ENCODE data around the gene VPS51.
A peak's percentile ranks its signal among the peaks of the same experiment; 100 is the strongest.

VPS51 gene

DNA sequence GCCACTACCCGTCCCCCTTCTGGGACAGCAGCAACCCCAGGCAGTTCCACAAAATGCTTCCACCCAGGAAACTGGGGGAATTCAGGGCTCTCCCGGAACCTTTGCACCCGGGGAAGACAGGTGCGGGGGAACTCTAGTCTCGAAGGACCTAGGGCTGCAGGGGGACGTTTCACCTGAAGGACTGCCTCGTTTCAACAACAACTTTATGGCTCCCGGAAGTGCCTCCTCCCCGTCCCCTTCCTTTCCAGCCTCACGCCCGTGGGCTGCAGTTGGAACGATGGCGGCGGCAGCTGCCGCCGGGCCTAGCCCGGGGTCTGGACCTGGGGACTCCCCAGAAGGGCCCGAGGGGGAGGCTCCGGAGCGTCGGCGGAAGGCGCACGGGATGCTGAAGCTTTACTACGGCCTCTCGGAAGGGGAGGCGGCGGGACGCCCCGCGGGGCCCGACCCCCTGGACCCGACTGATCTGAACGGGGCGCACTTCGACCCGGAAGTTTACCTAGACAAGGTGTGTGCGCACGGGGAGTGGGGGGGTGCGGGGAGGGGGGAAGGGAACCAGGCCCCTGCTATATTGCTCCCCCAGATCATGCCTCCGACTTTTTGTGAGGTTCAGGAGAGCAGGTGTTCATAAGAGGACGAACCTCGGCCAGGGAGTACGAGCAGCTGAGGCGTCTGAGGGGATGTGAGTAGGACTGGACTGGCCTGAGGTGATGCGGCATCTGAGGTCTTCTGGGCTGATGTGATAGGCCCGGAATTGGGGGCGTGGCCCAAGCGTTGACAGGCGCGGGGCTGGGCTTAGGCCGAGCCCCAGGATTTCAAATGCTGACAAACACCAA is at the start of gene VPS51:
Gene VPS51 (plus strand): TSS at position 241 of the 833 bp plus-strand sequence. CDS start 37 bp downstream, at position 278.
- Histone ChIP-seq H3K27ac (ENCODE audit: low read length) (peak within 1 kb of the TSS; percentile 74), H3K4me2 (ENCODE audit: low read length) (peak within 1 kb of the TSS; percentile 91), H3K27me3 (ENCODE audit: low read depth, low read length) (no peaks in the 10 kb centered on the region), H3K4me3 (ENCODE audit: low read length) (peak within 1 kb of the TSS; percentile 87), H2AFZ (ENCODE audit: low read depth, low read length) (peak within 1 kb of the TSS; percentile 100), H3K79me2 (ENCODE audit: low read length) (peaks cover 27% of the 10 kb centered on the region), H3K36me3 (replicated peaks; ENCODE audit: low read depth, low read length) (peaks cover 8% of the 10 kb centered on the region), H3K9ac (ENCODE audit: low read length) (peak within 1 kb of the TSS; percentile 86), H4K20me1 (ENCODE audit: insufficient read depth, low read length) (peaks cover 3% of the 10 kb centered on the region; the same call in 1 of the 2 replicates), H3K4me1 (ENCODE audit: low read length) (peaks cover 21% of the 10 kb centered on the region), H3K9me3 (ENCODE audit: insufficient read depth, low read length) (no peaks in the 10 kb centered on the region)
- TF ChIP-seq, protein P1, sequence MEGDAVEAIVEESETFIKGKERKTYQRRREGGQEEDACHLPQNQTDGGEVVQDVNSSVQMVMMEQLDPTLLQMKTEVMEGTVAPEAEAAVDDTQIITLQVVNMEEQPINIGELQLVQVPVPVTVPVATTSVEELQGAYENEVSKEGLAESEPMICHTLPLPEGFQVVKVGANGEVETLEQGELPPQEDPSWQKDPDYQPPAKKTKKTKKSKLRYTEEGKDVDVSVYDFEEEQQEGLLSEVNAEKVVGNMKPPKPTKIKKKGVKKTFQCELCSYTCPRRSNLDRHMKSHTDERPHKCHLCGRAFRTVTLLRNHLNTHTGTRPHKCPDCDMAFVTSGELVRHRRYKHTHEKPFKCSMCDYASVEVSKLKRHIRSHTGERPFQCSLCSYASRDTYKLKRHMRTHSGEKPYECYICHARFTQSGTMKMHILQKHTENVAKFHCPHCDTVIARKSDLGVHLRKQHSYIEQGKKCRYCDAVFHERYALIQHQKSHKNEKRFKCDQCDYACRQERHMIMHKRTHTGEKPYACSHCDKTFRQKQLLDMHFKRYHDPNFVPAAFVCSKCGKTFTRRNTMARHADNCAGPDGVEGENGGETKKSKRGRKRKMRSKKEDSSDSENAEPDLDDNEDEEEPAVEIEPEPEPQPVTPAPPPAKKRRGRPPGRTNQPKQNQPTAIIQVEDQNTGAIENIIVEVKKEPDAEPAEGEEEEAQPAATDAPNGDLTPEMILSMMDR (IDR thresholded peaks at IDR 0.05; ENCODE audit: low read depth, low read length) = no peak
- TF ChIP-seq EZH2phosphoT487 (IDR thresholded peaks at IDR 0.05; ENCODE audit: low read depth) = no peak

DNA sequence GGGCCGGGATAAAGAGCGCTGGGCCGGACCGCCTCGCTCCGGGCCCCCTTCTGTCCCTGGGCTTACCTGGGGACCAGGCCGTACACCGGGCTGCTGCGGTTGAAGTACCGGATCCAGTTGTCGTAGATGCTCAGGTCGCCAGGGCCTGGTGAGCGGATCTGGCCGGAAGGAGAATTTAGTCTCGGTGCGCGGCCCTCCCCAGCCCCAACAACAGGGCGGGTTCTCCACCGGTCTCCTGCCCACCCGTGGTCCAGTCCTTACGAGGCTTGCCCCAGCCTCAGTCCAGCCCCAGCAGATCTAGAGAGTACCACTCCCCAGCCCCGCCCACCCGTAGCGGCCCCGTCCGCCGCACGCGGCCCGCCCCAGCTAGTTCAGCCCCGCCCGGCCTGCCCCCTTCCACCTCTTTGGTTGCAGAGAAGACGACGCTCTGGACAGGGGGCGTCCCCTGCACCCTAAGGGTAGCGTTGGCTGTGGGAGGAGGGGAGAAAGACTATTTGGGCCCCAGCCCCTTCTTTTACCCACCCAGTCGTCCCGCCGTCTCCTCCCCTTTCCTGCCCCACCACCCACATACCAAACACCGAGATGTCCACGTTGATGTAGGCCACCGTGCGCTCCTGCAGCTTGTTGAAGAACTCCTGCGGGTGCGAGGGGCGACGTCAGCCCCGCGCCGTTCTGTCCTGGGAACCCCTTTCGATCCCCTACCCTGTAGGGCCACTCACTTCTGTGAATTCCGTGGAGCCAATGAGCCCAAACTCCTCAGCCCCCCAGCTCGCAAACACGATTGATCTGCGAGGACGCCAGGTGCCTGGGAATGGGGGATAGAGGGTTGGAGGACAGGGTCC is 48.2 kb upstream of the VPS51 start:
- no peak overlapping the region for H2AFZ ChIP-seq (ENCODE audit: low read depth, low read length)
- no peaks in the 10 kb centered on the region for H4K20me1 ChIP-seq (ENCODE audit: insufficient read depth, low read length)
- no peak overlapping the region for H3K4me3 ChIP-seq (ENCODE audit: low read length)
- peaks cover 5% of the 10 kb centered on the region for H3K4me1 ChIP-seq (ENCODE audit: low read length)
- H3K9ac ChIP-seq (ENCODE audit: low read length) = no peak overlapping the region
- H3K9me3 ChIP-seq (ENCODE audit: insufficient read depth, low read length) = no peaks in the 10 kb centered on the region
- no peaks in the 10 kb centered on the region for H3K79me2 ChIP-seq (ENCODE audit: low read length)
- no peak overlapping the region for H3K27ac ChIP-seq (ENCODE audit: low read length)
- TF ChIP-seq, protein P1 (IDR thresholded peaks at IDR 0.05; ENCODE audit: low read depth, low read length) = no peak
- no peak for TF ChIP-seq EZH2phosphoT487 (IDR thresholded peaks at IDR 0.05; ENCODE audit: low read depth)
- H3K36me3 ChIP-seq (replicated peaks; ENCODE audit: low read depth, low read length) = peaks cover 6% of the 10 kb centered on the region
- no peak overlapping the region for H3K4me2 ChIP-seq (ENCODE audit: low read length)
- H3K27me3 ChIP-seq (ENCODE audit: low read depth, low read length) = no peaks in the 10 kb centered on the region; the same call in 1 of the 2 replicates

DNA sequence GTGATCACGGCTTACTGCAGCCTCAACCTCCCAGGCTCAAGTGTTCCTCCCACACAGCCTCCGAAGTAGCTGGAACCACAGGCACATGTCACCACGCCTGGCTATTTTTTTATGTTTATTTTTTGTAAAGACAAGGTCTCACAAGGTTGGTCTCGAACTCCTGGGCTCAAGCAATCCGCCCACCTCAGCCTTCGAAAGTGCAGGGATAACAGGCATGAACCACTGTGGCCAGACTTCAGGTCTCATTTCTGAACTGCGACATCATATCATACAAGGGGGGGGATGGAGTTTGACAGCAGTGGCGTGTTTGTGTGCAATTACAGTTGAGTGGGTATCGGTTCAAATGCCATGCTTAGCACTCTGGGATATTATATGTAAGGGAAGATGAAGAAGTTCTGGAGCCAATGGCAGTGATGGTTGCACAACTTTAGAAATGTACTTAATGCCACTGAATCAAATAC is 44.6 kb upstream of the VPS51 start:
- no peaks in the 10 kb centered on the region for H4K20me1 ChIP-seq (ENCODE audit: insufficient read depth, low read length)
- H3K27me3 ChIP-seq (ENCODE audit: low read depth, low read length) = no peaks in the 10 kb centered on the region; the same call in 1 of the 2 replicates
- H3K4me2 ChIP-seq (ENCODE audit: low read length) = 0 out of 2 replicates have a peak overlapping the region, but pooled peaks have one; percentile 6
- no peaks in the 10 kb centered on the region for H3K79me2 ChIP-seq (ENCODE audit: low read length)
- no peak overlapping the region for H2AFZ ChIP-seq (ENCODE audit: low read depth, low read length)
- H3K27ac ChIP-seq (ENCODE audit: low read length) = no peak overlapping the region
- H3K9me3 ChIP-seq (ENCODE audit: insufficient read depth, low read length) = no peaks in the 10 kb centered on the region
- peaks cover 35% of the 10 kb centered on the region for H3K4me1 ChIP-seq (ENCODE audit: low read length)
- no peak overlapping the region for H3K9ac ChIP-seq (ENCODE audit: low read length)
- H3K36me3 ChIP-seq (replicated peaks; ENCODE audit: low read depth, low read length) = no peaks in the 10 kb centered on the region
- H3K4me3 ChIP-seq (ENCODE audit: low read length) = no peak overlapping the region
- TF ChIP-seq EZH2phosphoT487 (IDR thresholded peaks at IDR 0.05; ENCODE audit: low read depth) = no peak
- TF ChIP-seq, protein P1 (IDR thresholded peaks at IDR 0.05; ENCODE audit: low read depth, low read length) = no peak

Measured in OCI-LY3 (cell line).